HG03097 (cell line): ENCODE data around the gene PRR19.

ENCODE experiments used
- ATAC-seq: cut with Tn5 transposase; IDR thresholded peaks from one replicate; pipeline ENCODE4 v1.9.1; 2021; ENCODE audit not compliant: unreplicated experiment, low FRiP score

The PRR19 gene

DNA sequence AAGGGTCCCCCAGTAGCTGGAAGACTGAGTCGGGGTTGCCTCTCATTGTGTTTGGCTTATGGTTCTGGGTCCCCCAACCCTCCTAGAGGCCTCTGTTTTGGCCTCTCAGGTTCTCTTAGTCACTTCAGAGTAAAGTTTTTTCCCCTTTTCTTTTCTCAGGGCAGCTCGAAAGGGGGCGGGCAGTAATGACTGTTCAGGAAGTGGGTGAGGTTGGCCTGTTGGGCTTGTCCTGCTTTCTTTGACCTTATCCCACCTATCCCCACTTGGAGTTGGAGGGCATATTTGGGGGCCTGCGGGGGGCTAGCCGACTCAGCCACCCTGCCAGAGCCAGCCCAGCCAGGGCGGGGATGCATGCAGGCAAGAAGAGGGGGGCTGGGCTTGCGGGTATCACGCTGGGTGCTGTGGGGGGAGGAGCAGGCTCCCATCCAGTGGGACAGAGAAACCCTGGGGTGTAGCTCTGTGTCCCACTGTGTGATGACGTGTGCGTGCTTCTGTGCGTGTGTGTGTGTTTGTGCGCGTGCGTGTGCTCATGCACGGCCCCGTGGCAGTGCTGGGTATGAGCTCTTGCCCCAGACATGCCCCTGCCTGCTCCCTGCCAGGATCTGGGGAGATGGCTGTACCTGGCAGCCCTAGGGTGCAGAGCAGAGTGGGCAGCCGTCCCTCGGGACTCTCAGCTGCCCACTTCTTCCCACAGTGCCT, 31.4 kb upstream of the PRR19 start:
- ATAC-seq = no peak

DNA sequence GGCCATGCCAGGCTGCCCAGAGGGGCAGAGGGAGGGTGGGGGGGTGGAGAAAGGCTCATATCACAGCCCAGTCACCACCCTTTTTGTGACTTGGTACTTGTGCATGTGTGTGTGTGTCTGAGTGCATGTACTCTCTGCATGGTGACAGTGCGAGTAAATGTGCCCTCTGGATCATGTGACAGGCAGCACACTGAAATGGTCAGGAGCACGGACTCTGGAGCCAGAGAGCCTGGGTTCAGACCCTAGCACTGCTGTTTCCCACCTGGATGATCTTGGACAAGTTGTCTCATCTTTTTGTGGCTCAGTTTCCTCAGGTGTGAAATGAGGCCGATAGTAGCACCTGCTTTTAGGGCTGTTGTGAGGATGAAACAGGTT, 30.9 kb upstream of the PRR19 start:
- ATAC-seq = no peak

DNA sequence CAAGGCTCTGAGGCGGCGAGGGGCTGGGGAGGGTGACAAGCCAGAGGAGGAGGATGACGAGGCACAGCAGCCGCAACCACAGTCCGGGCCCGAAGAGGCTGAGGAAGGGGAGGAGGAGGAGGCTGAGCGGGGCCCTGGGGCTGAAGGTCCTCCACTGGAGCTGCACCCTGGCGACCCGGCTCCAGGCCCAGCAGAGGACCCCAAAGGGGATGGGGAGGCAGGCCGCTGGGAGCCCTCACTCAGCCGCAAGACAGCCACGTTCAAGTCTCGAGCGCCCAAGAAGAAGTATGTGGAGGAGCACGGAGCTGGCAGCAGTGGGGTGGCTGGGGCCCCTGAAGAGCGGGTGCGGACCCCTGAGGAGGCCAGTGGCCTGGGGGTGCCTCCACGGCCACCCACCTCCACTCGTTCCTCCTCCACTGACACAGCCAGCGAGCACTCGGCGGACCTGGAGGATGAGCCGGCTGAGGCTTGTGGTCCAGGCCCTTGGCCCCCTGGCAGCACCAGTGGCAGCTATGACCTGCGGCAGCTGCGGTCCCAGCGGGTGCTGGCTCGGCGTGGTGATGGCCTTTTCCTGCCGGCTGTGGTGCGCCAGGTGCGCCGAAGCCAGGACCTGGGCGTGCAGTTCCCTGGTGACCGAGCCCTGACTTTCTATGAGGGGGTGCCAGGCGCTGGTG, 29.9 kb upstream of the PRR19 start:
- ATAC-seq = no peak

DNA sequence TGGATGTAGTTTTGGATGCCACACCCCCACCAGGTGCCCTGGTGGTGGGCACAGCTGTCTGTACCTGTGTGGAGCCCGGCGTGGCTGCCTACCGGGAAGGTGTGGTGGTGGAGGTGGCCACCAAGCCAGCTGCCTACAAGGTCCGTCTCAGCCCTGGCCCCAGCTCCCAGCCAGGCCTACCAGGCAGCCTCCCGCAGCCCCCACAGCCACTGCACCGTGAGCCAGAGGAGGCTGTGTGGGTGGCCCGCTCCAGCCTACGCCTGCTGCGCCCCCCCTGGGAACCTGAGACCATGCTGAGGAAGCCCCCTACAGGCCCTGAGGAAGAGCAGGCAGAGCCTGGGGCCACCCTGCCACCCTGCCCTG, 29.4 kb upstream of the PRR19 start:
- ATAC-seq = no peak

DNA sequence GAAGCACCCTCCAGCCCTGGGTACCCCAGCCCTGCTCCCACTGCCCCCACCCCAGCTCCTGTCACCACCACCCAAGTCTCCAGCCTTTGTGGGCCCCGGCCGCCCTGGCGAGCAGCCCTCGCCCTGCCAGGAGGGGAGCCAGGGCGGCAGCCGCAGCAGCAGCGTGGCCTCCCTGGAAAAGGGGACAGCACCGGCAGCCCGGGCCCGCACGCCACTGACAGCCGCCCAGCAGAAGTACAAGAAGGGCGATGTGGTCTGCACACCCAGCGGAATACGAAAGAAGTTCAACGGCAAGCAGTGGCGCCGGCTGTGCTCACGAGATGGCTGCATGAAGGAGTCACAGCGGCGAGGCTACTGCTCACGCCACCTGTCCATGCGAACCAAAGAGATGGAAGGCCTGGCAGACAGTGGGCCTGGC, 28.9 kb upstream of the PRR19 start:
- ATAC-seq = no peak

DNA sequence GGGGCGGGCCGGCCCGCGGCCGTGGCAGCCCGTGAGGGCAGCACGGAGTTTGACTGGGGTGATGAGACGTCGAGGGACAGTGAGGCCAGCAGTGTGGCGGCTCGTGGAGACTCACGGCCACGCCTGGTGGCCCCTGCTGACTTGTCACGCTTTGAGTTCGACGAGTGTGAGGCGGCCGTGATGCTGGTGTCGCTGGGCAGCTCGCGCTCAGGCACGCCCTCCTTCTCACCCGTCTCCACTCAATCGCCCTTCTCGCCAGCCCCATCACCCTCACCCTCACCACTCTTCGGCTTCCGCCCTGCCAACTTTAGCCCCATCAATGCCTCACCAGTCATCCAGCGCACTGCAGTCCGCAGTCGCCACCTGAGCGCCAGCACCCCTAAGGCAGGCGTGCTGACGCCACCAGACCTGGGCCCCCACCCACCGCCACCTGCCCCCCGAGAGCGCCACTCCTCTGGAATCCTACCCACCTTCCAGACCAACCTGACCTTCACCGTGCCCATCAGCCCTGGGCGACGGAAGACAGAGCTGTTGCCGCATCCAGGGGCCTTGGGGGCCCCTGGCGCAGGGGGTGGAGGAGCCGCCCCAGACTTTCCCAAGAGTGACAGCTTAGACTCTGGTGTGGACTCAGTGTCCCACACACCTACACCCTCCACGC, 28.4 kb upstream of the PRR19 start:
- no peak for ATAC-seq

DNA sequence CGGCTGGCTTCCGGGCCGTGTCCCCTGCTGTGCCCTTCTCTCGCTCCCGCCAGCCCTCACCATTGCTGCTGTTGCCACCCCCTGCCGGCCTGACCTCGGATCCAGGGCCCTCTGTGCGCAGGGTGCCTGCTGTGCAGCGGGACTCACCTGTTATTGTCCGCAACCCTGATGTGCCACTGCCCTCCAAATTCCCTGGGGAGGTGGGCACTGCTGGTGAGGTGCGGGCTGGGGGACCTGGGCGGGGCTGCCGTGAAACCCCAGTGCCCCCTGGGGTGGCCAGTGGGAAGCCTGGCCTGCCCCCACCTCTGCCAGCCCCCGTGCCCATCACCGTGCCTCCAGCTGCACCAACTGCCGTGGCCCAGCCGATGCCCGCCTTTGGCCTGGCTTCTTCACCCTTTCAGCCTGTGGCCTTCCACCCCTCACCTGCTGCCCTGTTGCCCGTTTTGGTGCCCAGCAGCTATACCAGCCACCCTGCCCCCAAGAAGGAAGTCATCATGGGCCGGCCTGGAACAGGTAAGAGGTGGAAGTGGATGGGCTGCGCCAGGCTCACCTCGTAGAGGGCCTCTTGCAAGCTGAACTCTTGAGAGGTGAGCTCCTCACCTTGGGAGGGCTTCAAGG, 27.8 kb upstream of the PRR19 start:
- ATAC-seq = no peak

DNA sequence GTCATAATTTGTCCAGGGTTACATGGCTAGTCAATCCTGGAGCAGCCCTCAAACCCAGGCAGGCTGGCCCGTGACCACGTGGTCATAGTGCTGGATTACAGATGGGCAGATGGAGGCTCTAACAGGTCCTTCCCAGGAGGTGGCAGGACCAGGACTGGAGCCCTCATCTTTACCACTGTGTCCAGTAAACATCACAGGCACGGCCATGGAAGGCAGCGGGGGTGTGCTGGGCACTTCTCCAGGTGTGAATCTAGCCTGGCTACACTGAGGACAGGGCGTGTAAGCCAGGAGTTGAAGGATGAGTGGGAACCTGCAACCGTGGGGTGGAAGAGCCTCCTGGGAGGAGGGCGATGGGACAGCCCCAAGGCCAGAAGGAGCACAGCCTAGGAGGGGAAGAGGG, 26.8 kb upstream of the PRR19 start:
- ATAC-seq = no peak

DNA sequence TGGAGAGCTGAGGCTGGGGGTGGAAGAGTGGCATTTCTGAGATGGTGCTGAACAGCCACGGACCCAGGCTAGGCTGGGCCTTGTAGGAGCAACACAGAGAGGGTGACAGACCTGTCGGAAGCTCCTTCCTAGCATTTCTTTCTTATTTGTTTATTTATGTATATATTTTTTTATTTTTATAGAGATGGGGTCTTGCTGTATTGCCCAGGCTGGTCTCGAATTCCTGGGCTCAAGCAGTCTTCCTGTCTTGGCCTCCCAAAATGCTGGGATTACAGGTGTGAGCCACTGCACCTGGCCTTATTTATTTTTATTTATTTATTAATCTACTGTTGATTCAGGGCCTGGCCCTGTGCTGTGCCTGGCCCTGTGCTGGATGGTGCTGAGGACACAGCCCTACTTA, 26.4 kb upstream of the PRR19 start:
- ATAC-seq = no peak

DNA sequence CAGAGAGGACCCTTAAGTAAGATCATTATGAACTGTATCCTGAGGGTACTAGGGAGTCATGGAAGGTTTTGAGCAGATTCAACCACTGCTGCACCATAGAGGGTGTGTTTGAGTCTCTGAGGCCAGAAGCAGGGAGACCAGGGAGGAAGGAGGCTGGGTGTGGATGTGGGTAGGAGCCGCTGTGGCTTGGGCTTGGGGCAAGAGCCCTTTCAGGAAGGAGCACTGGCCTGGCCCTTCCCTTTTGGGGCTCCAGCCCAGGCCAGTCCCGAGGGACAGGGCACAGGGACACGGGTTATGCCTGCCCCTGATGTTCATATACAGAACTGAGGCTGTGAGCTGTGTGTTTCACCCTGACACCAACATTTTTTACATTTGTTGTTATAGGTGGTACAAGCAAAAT, 25.6 kb upstream of the PRR19 start:
- no peak for ATAC-seq

DNA sequence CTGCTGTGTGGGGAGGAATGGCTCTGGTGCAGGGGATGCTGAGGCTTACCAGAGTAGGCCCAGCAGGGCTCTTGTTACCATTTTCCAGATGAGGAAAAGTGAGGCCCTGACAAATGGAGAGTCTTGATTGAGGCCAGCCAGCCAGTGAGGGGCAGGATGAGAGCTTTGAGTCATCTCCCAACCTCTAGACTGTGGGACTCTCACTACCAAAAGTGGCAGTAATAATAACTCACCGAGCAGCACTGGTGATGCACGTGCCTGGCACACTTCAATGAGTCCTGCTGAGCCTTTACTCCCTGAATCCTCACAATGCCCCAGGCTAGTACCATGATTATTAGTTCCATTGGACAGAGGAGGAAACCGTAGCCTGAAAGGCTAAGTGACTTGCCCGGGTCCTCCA, 25.1 kb upstream of the PRR19 start:
- no peak for ATAC-seq

DNA sequence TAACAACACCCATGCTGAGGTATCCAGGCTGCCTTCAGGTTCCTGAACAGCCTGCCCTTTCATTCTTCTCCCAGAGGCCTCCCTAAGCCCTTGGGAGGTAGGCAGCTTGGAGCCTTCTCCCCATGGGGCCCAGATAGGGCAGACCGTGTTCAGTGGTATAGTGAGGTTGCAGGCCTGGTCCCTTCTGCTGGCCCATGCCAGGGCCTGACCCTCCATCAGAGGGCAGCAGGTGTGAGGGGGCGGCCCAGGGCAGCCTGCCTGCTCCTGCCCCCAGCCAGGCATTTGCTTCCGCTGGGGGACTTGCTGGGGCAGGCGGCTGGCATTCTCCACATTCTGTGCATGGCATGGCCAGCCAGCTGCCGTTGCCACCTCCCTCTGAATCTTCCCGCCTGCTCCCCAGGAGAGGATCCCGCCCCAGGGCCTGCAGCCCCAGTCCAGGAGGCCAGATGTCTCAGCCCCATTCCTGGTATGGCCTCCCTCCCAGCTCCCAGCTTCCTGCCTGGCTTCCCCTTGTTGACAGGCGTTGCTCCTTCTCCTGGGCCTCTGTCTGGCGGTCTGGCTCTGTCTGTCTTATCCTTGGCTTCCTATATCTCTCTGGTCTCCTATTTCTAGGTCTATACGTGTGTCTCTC, 24.0 kb upstream of the PRR19 start:
- ATAC-seq = no peak

DNA sequence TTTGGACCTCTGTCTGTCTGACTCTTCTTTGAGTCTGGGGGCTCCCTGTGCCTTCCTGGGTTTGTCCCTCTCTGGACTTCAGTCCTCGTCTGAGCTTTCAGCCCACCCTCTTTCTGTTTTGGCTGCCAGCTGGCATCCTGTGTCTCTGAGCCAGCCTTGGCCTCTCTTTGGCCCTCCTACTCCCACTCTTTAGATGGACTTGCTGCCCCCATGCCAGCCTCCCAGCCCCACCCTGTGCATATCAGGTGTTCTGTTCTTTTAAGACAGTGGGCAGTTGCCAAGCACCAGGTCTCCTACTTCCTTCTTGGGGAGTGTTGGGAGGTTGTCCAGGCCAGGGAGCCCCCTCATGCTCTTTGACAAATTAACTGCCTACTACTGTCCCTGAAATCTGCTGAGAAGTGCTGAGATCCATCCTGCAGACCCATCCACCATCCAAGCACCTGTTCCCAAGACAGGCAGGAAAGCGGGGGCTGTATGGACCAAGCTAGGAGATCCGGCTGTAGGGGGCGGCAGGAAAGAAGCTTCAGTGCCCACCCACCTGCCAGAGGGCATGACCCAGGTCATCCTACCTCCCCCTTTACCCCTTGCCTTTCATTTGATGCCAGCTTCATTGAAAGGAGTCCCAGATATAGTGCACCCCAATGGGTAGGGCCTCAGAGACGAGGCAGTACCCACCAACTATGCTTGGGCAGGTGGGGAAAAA, 23.3 kb upstream of the PRR19 start:
- ATAC-seq = no peak

DNA sequence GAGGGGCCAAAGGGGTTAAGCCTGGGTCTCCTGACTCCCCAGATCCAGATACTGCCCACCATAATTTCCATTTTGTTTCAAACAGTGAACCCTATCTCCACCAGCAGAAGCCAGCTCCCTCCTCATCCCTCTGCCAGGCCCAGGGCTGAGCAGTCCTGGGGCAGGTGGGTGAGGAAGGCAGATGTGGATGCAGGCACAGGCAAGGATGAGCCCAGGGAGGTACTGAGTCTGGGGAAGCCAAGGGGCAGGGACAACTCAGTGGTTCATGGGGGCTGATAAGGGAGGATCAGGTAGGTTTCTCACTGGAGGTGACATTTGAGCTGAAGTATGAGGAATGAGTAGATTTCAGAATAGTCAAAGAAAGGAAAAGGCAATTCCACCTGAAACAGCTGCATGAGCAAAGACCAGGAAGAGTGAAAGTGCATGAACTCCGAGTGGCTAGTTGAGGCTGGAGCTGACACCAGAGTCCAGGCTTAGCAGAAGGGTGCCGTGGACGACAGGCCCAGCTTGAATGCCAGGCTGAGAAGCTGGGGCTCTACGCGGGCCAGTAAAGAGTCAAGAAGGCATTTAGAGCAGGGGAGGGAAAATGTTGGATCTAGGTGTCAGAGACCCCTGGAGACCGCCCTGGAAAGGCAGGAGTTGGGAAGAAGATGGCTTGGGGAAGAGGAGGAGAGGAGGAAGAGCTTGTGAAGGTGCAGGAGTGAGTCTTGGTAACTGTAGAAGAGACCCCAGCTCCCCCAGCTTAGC, 22.6 kb upstream of the PRR19 start:
- no peak for ATAC-seq

DNA sequence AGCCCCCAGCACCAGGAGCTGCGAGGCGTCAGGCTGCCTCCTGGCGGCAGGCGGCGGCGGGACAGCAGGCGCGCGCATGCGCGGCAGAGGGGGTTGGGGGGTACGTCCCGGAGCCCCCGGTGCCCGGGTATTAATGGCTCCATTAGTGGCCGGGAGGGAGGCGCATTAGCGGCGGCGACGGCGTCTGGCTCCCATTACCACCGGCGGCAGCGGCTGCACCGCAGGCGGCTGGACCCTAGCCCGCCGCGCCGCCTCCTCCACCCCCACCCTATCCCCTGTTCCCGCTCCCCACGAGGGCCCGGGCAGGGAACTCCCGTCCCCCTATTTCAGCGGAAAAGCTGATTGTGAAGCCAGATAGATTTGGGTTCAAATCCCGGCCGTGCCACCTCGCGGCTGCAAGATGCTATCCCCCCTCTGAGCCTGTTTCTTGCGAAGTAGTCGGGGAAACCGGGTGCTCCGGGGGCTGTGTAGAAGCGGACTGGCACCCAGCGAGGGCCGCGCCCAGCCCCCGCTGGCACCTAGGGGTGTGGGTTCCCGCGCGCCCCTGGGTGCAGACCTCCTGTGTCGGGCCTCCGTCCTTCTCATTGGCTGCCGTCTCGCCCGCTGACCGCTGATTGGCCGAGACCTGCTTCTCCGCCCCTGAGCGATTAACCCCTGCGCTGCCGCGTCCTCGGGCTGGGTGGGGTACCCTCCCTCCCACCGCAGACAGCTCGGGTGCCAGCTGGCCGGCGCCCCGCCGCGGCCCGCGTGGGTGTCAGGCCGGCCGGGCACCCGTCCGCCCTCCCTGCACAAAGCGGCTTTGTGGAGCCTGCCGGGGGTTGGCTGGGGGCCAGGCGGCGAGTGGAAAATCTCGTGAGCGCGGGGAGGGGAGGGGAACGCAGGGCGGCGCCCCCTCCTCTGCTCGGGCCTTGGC, 21.8 kb upstream of the PRR19 start:
- ATAC-seq = peak; percentile 16

DNA sequence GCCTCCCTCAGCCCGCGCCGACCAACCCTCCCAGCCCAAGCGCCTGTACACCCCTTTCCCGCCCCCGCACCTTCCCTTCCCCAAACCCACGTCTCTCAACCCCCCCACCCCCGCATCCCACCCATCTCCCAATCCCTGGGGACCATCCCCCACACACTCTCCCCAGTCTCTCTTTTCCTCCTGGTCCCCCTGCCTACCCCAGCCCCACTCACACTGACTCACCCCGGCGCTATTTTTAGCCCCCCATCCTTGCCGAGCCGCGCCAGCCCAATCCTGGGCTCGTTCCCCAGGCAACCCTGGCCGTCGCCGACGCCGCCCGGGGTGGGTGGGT, 21.2 kb upstream of the PRR19 start:
- no peak for ATAC-seq

DNA sequence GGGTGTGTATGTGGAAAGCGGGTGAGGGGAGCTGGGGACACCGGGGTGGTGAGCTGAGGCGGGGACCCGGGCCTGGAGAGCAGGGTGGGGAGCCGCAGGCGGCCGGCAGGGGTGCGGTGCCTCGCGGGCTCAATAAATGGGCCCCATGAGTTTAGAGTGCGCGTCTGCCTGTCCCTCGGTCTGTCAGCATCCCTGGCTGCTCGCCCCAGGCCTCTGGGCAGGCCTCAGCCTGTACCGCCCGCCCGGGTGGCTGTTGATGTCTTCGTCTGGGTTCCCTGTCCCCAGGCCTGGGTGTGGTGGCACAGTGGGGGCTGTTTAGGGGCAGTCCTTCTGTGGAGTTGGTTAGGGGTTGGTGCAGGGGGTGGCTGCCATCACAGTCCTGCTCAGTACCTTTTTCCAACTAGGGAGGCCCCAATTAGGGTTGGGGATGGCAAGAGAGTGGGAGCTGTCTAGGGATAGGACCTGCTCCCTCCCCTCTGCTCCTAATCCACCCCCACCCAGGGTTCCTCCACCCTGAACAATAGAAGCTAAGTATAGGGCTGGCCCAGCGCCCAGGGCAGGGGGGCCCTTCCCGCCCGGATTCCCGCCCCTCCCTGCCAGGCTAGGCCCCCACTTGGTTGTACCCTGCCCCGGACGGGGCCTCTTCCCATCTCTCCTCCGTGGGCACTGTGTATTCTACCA, 20.6 kb upstream of the PRR19 start:
- ATAC-seq = no peak
